GM10847 (cell line): ENCODE results near the gene RCAN1.

Experiments
- POLR2A ChIP-seq: IDR thresholded peaks from 2 replicates; pipeline ENCODE4 v1.6.1; 2011; ENCODE audit not compliant: insufficient read length; ENCODE audit errors: extremely low read depth

RCAN1 gene

DNA sequence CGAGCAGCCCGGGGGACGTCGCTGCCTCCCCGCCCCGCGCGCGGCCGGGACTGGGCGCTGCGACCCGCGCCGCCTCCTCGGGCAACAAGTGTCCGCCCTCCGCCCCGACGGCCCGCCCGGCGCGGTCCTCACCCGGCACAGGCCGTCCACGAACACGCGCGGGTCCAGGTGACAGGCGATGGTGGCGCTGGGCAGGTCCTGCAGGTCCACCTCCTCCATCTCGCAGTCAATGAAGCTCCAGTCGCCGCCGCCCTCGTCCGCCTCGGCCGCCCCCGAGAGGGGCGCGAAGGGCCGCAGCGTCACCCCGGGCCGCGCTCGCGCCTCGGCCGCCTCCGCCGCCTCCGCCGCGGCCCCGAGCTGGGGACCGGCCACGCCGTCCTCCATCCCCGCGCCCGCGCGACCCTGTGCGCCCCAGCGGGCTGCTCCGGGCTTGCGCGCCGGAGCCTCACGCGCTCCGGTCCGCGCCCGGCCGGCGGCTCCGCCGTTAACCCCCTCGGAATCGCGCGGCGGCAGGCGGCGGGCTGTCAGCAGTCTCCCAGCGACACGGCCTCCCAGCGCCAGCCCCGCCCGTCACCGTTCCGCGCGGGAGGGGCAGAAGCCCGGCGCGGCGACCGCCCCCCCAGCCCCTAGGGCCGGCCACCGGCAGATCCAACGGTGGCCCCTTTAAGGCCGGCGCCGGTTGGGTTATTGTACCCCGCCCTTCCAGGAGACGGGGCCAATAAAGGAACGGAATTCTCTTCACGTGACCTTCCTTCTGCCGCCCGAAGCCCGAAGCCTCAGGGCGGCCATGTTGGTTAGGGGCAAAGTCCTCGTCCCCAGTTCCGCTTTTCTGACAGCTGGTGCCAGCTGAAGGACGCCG, at the start of gene RCAN1:
RCAN1 (minus strand) TSS at position 486 of the 859 bp plus-strand sequence; CDS start at position 384, 102 bp downstream.
- no peak for TF ChIP-seq POLR2A

DNA sequence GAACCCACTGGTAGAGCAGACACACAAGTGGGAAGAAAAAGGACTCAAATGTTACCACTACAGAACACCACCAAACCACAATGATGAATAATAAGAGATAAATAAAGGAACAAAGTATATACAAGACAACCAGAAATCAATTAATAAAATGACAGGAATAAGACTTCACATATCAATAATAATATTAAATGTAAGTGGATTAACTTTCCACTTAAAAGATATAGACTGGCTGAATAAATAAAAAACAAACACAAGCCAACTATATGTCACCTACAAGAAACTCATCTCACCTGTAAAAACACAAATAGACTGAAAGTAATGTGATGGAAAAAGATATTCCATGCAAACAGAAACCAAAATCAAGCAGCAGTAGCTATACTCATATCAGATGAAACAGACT, 46.9 kb upstream of the RCAN1 start:
- TF ChIP-seq POLR2A = no peak

DNA sequence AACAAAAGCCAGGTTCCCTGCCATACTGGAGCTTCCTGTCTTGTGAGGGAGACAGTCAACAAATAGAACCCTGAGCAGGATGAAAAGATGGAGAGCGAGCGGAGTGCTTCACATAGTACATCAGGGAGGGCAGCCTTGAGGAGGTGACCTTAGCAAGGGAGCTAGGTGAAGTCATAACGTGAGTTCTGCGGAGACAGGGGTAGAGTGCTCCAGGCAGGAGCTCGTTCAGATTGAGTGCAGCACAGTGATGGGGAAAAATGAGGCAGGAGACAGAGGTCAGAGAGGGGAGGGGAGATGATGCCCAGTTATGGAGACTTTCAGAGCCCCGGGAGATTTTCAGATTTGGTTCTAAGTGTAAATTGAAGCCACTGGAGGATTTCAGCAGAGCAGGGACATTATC, 38.6 kb upstream of the RCAN1 start:
- no peak for TF ChIP-seq POLR2A

DNA sequence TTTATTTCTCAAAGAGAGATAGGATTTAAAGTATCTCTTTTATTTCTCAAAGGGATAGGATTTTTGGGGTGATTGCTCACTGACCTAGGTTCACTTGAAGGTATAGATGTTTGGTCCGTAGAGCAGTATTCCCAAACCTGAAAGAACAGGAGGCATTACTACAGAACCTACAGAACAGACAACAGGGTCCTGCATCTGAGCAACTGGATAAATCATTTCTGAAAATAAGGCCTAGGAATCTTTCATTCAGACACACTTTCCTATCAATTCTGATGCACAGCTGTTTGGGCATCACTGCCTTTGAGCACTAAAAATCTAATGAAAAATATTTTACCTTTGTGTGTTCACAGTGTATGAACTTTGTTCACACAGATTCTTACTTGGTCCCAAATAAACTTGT, 36.7 kb upstream of the RCAN1 start:
- no peak for TF ChIP-seq POLR2A

DNA sequence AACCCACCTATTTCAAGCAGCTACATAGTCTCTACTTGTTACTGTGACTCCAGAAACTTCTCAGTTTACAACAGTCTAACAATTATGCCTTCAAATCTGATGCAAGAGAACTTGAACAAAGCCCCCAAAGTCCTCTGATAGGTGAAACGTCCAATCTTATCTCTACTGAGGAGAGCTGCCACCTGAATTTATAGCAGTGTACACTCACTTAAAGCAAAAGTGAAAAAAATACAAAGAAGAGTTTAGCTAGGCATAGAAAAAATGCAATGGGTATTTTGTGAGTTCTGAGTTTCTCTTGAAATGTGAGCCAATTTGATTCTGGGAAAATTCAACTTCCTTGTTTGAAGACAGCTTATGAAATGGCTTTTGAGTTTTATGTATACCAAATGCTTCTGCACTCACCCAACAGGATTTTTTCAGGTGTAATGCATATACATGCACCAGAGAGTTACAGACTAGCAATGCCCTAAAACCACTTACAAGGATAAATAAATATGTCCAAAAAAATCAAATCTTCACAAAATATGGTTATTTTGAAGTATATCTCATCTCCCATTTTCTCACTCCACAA, 36.0 kb upstream of the RCAN1 start:
- no peak for TF ChIP-seq POLR2A

DNA sequence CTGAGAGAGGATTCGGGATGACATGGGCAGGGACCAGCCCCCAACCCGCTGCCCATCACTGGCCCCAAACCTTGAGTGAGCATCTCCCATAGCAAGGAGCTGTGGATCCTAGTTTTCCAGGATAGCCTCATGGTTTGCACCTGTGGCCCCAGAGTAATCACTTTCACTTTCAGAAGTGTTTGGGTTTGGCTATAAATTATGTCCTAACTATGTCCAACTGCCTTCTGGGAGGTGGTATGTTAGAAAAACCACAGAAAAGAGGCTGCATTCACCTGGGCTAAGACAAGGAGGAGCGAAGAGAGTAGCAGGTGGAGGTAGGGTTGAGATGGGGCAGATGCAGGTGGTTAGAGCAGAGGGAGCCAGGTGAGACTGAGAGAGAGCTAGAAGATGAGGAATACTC, 34.5 kb upstream of the RCAN1 start:
- no peak for TF ChIP-seq POLR2A

DNA sequence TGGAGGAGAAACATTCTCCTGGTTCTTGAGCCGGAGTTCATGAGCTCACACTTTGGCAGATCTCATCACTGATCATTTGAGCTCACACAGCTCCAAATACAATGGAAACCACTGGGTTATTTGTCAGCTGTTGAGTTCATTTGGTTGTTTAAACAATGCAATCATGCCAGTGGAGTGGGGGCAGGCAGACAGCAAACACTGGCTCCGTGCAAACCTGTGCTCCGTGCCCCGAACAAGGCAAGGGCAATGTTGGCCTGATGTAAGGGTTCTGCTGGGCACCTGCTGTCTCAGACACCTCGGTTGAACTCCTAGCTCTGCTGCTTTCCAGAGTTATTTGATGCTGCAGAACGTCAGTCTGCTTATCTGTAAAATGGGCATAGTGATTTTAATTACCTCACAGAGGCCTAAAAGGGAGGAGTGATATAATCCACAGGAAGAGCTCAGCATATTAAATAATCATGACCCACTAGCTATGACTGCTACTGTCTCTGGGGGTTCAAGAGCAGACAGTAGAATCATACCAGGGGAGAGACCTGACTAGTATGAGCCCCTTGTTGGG, 33.9 kb upstream of the RCAN1 start:
- no peak for TF ChIP-seq POLR2A

DNA sequence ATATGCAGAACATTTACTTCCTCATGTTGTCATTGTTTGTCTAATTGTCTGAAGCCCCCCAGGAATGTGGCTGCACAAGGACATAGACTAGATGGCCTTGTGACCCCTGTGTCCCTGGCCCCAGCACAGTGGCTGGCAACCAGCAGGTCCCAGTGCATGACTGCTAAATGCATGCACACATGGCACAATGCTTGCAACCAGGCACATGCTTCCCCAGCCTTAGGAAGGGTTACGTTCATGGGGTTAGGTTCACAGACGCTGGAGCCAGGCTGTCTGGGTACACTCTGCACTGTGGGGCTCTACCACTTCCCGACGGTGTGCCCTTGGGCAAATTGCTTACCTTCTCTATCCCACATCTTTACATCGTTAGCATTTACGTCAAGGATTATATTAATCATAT, 32.6 kb upstream of the RCAN1 start:
- no peak for TF ChIP-seq POLR2A

DNA sequence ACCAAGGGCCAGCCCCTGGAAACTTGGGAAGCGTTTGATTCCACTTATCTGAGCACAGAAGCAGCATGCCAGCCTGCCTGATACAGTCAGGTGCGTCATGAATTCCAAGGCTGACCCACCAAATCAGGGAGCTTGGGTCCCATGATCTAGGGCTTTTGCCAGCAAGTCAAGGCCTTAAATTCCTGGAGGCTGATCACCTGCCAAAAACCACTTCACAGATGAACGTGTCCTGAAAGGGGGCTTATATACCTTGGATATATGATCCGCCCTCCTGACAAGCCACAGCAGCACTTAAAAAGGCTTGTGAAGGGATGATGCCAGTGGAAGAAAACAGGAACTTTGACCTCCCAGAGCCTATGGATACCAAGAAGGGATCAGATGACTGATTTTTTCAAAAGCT, 29.9 kb upstream of the RCAN1 start:
- TF ChIP-seq POLR2A = no peak

DNA sequence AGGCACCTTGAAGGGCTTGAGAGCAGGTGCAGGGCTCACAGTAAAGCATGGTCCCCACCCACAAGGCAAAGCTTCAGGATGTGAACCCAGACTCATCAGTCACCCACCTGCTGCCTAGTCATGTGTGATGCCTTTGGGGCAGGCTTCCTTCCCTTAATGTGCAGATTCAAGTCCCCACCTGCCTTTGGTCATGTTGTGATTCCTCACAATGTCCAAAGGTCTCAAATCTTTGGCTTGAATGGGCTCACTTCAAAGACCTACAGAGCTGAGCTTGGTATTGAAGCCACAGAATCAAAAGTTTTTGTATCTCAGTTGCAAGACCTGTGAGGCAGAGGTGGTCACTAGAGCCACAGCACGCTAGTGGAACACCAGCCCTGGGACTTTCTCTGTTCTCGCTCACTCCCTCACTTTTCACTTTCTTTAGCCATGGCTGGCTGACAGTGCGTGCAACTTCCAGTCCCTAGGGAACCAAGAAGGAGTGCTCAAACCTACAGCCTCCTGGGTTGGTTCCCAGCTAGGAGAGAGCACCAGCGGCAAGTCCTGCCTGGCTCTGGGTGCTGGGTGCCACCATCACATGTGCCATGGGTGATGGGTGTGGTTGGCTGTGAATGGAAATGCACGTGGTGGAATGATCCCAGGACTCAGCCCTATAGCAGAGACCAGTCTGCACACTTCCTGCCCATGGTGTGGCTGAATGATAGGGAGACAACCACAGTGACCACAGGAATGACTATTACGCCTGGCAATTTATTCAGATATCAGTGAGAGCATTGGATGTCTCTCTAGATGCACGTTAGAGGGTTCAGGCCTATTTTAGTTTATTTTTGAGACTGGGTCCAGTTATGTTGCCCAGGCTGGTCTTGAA, 27.5 kb upstream of the RCAN1 start:
- no peak for TF ChIP-seq POLR2A

DNA sequence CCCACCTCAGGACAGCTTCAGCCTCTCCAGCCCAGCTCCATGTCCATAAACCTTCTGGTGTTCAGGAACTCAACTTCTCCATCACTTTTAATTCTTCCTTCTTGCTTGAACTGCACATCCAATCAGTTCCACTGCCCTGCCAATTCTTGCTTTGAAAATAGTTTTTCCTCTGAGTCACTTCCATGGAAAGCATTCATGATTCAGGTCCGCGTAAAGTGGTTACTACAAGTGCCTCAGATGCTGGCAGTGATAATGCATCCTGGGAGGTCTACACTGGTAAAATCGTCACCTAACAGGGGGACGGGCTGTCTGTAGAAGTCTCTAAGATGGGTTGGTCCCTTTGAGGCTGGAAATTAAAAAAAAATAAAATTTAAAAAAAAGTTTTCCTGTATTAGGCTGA, 25.9 kb upstream of the RCAN1 start:
- TF ChIP-seq POLR2A = no peak

DNA sequence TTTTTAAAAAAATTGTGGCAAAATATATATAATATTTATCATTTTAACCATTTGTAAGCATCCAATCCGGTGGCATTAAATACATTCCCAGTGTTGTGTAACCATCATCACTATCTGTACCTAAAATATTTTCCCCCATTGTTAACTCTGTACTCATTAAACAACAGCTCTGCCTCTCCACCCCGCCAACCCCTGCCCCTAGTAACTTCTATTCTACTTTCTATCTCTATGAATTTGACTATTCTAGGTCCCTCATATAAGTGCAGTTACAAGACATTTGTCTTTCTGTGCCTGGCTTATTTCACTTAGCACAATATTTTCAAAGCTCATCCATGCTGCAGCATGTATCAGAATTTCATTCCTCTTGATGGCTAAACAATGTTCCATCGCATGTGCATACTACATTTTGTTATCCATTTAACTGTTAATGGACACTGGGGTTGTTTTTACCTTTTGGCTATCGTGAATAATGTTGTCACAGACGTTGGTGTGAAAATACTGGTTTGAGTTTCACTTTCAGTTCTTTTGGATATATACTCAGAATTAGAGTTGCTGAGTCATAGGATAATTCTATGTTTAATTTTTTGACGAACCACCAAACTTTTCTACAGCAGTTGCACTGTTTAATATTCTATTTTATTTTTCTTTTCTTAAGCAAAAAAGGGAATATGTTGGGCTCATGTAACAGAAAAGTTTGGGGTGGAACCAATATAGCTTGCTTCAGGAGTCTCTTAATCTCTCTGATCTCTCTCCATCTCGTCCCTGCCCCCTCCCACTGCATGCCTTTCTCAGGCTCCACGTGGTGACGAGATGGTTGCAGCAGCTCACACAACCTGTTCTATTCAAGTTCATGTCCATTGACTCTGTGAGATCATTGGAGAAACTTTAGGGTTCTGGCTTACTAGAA, 25.2 kb upstream of the RCAN1 start:
- TF ChIP-seq POLR2A = no peak

DNA sequence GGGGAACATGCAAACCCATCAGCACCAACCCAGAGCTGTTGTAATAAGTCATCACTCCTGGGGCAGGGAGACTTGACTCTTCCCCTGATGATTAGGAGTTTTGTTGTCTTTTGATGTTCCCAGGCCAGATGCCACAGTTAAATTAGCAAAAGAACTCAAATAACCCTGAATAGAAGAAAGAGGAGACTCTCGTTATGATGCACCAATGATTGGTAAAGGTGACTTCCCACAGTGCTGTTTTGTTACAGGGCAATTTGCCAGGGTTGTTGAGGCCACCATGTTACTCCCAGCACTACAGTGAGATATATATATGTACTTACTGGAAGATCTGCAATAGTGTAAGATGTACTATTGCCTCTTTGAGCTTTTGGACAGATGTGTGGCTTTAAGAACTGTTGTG, 24.3 kb upstream of the RCAN1 start:
- no peak for TF ChIP-seq POLR2A

DNA sequence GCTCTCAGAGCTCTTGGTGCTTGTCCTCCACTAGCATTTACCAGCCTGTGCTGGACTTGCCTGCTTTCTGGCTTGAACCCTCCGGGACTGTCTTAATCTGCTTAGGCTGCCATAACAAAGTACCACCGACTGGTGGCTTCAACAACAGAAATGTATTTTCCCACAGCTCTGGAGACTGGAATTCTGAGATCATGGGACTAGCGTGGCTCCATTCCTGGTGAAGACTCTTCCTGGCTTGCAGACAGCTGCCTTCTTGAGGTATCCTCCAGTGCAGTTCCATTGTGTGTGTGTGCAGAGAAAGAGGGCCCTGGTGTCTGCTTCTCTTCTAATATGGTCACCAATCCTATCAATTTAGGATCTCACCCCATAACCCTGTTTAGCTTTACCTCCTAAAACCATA, 22.0 kb upstream of the RCAN1 start:
- TF ChIP-seq POLR2A = no peak
